C4-2B (cell line): ENCODE data around the gene CEP128.

Experiments
- CTCF ChIP-seq: fragments of 450-650 bp; conservative IDR thresholded peaks from 2 replicates; pipeline ENCODE4 v1.5.1; 2017; ENCODE audit warnings: mild to moderate bottlenecking
- ZFX ChIP-seq: fragments of 450-650 bp; IDR thresholded peaks from 2 replicates; pipeline ENCODE4 v1.6.1; 2017

- TF ChIP-seq CTCF (no peak), ZFX (no peak)
Measured at GRCh38 chr14:80901260-80901659, 40.3 kb downstream of the CEP128 start.
